Measurements from ENCODE around the gene ACVR1B. TPM values are rescaled to one million over a fixed set of nuclear protein-coding genes. Genes with fewer than 3 reads are reported as not detected.

ACVR1B gene
- total RNA-seq, 4 donors from 2014 or later = 14.8 to 16.3 (median 15.4) TPM

DNA sequence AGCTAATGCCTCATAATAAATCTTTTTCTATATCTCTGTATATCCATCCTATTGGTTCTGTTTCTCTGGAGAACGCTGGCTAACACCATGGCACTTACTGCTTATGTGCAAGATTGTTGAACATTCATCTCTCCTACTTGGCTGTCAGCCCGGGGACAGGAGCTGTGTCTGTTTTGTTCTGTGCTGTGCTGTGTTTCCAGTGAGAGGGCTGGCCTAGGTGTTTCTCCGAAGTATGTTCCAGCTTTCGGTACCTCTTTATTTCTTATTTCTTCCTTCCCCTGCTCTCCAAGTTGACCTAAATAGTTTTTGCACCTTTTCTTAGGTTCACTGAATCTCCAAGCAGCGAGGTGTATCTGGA, 80.9 kb downstream of the ACVR1B start:
- TF ChIP-seq, protein P1, sequence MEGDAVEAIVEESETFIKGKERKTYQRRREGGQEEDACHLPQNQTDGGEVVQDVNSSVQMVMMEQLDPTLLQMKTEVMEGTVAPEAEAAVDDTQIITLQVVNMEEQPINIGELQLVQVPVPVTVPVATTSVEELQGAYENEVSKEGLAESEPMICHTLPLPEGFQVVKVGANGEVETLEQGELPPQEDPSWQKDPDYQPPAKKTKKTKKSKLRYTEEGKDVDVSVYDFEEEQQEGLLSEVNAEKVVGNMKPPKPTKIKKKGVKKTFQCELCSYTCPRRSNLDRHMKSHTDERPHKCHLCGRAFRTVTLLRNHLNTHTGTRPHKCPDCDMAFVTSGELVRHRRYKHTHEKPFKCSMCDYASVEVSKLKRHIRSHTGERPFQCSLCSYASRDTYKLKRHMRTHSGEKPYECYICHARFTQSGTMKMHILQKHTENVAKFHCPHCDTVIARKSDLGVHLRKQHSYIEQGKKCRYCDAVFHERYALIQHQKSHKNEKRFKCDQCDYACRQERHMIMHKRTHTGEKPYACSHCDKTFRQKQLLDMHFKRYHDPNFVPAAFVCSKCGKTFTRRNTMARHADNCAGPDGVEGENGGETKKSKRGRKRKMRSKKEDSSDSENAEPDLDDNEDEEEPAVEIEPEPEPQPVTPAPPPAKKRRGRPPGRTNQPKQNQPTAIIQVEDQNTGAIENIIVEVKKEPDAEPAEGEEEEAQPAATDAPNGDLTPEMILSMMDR (IDR thresholded peaks at IDR 0.05; ENCODE audit: low read depth) = no peak

DNA sequence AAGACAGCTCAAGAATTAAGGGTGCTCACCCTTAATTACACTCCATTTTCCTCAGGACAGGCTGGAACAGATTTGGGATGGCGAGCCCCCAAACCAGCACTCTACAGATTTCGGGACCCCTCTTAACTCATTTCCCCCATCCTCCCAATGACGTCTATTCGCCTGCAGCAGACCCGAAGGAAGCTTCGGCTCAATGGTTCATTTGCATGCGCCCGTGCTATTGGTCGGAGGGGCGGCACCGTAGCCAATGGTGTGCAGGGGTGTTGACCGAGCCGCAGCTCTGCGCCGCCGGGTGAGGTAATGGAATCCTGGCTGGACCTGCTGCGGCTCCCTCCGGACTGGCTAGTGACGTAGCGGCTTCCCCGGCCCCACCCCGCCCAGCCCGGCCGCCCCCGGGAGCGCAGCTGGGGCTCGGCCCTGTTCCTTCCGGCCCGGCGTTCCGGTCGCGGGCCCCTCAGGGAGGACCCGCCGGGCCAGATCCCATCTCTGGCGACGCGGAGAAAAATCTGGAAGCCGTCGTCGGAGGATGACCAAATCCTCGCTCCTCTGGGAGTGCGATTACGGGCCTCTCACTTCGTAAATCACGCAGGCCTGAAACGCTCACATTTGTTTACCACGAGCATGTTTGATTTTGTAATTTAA, 81.4 kb downstream of the ACVR1B start:
- TF ChIP-seq, protein P1 (IDR thresholded peaks at IDR 0.05; ENCODE audit: low read depth) = no peak

DNA sequence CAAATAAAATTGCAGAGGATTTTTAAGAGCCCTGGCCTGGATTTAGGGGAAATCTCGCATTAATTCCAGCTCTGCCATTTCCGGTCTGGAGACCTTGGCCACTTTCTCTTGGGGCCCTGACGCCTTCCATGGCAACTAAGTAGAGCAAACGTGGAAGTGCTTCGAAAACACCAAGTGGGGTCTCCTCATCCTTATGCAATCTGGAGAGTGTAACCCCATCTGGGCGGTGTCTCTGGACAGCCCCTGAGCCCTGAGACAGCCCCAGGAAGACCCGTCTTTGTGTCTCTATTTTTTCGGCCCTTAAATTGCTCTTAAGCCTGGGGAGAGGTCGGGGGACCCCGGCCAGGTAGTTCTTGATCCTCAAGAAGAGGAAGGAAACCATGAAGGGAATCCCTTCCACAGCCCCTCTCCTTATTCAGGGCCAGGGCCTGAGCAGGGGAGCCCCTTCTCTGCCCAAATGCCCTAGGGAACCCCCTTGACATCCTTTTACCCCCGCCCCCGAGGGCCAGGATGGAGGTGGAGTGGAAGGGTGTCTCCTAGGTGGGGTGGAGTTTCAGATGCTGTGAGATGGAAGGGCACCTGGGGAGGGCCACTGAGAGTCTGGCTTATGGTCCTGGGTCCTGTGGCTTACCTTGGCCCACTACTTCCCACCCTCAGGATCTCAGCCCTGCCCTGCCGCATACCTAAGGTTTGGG, 82.1 kb downstream of the ACVR1B start:
- TF ChIP-seq, protein P1 (IDR thresholded peaks at IDR 0.05; ENCODE audit: low read depth) = no peak

DNA sequence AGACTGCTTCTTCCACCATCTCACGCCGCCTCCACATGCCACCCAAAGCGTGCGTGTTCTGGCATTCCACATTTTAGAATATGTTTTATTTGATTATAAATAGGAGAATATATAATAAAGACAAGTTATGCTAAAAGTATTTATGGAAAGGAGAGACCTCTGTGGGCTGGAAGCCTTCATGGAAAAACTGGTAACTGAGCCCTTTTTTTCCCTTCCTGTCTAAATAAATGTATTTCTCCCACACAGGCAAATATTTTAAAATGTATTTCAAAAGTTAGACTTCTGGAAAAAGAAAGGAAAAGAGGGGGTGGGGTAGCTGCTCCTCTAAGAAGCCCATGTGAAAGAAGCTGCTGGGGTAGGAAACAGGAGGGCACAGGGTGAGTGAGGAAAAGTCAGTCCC, 83.7 kb downstream of the ACVR1B start:
- TF ChIP-seq, protein P1 (IDR thresholded peaks at IDR 0.05; ENCODE audit: low read depth) = no peak

DNA sequence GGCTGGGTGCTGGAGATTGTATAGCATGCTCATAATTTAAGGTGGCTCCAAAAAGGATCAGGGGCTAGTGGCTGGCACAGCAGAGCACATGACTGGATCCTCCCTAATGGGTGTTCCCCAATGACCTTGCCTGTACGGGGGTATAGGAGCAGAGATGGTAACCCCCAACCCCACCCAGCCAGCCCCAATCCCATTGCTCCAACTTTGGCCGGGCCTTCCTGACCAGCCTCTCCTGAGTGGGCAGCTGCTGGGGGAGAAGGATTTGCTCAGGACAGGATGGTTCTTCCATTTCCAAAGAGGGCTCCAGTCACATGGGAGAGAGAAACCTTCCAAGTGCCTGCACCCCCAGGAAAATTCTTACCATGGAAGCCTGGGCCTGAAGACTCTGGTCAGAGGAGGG, 84.4 kb downstream of the ACVR1B start:
- TF ChIP-seq, protein P1 (IDR thresholded peaks at IDR 0.05; ENCODE audit: low read depth) = no peak

DNA sequence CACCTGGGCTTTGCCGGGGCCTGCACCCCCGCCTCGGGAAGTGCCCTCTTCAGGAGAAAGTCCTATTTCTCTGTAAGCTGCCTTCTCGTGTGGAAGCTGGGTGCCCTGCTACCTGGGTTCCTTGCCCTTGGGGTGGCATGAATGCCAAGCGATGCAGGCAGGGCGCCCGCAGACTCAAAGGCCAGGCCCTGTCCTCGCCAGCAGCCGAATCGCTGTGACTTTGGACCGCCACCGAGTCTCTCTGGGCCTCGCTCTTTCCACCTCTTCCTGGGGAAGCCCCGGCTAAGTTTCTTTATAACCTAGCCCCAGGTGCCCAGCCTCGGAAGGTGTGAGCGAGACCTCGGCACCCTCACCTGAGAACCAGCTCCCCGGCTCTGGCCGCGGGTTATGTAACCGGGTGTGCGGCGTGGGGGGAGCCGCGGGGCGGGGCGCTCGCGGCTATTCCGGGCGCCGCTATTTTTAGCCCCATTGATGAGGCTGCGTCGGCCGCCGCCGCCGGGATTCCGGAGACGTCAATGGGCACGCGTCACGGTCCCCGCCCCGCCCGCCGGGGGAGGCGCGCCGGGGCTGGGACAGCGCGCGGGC, 85.2 kb downstream of the ACVR1B start:
- TF ChIP-seq, protein P1 (IDR thresholded peaks at IDR 0.05; ENCODE audit: low read depth) = no peak

DNA sequence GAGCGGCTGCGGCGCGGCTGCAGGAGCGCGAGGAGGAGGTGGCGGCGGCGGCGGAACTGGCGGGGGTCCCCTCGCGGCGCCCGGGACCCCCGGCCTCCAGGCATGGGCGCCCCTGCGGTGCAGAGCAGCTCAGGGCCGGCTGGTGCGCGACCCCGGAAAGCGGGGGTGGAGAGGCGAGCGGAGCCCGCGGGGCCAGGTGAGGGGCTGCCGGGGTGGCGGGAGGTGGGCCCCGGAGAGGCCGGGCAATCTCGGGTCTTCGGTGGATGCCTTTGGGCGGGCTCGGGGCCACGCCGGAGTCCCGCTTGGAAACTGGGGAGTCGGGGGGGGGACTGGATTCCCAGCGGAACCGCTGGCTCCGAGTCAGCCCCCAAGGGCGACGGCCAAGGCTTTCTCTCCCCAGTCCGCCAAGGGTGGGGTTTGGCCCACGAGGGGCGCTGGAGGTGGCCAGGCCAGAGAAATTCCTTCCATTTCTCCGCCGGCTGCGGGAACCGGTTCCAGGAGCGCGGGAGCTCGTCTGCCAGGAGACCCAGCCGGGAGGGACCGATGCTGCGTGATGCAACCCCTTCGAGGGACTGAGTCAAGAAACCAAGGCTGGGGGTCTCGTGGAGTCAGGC, 85.9 kb downstream of the ACVR1B start:
- TF ChIP-seq, protein P1 (IDR thresholded peaks at IDR 0.05; ENCODE audit: low read depth) = no peak
